Peyer's patch (tissue), 4 donors: ENCODE results near the gene MSI2. TPM values are rescaled to one million over a fixed set of nuclear protein-coding genes. Genes with fewer than 3 reads are reported as not detected.

ENCODE experiments used
- DNase-seq, 3 donors: peaks; one replicate each; pipeline ENCODE4 v3.0.0-alpha.2; 2017 to 2019
- H3K27ac ChIP-seq, 4 donors: fragments of 200-600 bp; sonication (generic); one replicate each; pipeline ENCODE4 v1.5.1; 2016 to 2019
- H3K27me3 ChIP-seq, 2 donors: fragments of 200-600 bp; sonication (generic); one replicate each; pipeline ENCODE4 v1.5.1; 2019
- H3K36me3 ChIP-seq, 3 donors: fragments of 200-600 bp; sonication (generic); one replicate each; pipeline ENCODE4 v1.5.1; 2016 to 2019
- H3K4me1 ChIP-seq, 4 donors: fragments of 200-600 bp; sonication (generic); one replicate each; pipeline ENCODE4 v1.5.1; 2016 to 2019
- H3K4me3 ChIP-seq, 4 donors: fragments of 200-600 bp; sonication (generic); 1 replicate in 3 of 4; 2 replicates in 1 of 4; pipeline ENCODE4 v1.5.1; 2016 to 2019; ENCODE audit warnings: mild to moderate bottlenecking in 1 of 4
- H3K9me3 ChIP-seq, 4 donors: fragments of 200-600 bp; sonication (generic); one replicate each; pipeline ENCODE4 v1.5.1; 2016 to 2019; ENCODE audit warnings: mild to moderate bottlenecking in 1 of 4
- POLR2A ChIP-seq, 2 donors: fragments of 450-650 bp; IDR thresholded peaks; one replicate each; pipeline ENCODE4 v1.5.1; 2017; ENCODE audit warnings: antibody characterized with exemption in 2 of 2, mild to moderate bottlenecking in 2 of 2, moderate library complexity in 2 of 2
- total RNA-seq, 4 donors: library from RNA; depleted of rRNA; stranded (reverse); fragments of >200 nt; gene quantifications; one replicate each; pipeline ENCODE4 v1.1.0, GENCODE V29; 2016
- TF ChIP-seq, protein P1 (sequence below), 6 experiments: fragments of 450-650 bp in 4 of 6; fragments of 200-600 bp in 2 of 6; sonication (generic) in 1 of 6; IDR thresholded peaks; one replicate each; pipeline ENCODE4 v1.5.1; 2017 to 2019; ENCODE audit warnings: antibody characterized with exemption in 6 of 6, mild to moderate bottlenecking in 3 of 6, moderate library complexity in 1 of 6

Gene MSI2
- total RNA-seq, 4 donors from 2014 or later = 25.9 to 39.0 (median 29.2) TPM

- H3K27me3 ChIP-seq = no peaks in the 10 kb centered on the region
- no peak overlapping the region for H3K27ac ChIP-seq
- H3K4me1 ChIP-seq = peaks cover 0 to 3% (median 0%) of the 10 kb centered on the region in 4 donors
- H3K9me3 ChIP-seq = no peaks in the 10 kb centered on the region
- H3K36me3 ChIP-seq = no peaks in the 10 kb centered on the region
- DNase-seq = no peak
- no peak for TF ChIP-seq POLR2A (IDR thresholded peaks at IDR 0.05)
- TF ChIP-seq, protein P1, sequence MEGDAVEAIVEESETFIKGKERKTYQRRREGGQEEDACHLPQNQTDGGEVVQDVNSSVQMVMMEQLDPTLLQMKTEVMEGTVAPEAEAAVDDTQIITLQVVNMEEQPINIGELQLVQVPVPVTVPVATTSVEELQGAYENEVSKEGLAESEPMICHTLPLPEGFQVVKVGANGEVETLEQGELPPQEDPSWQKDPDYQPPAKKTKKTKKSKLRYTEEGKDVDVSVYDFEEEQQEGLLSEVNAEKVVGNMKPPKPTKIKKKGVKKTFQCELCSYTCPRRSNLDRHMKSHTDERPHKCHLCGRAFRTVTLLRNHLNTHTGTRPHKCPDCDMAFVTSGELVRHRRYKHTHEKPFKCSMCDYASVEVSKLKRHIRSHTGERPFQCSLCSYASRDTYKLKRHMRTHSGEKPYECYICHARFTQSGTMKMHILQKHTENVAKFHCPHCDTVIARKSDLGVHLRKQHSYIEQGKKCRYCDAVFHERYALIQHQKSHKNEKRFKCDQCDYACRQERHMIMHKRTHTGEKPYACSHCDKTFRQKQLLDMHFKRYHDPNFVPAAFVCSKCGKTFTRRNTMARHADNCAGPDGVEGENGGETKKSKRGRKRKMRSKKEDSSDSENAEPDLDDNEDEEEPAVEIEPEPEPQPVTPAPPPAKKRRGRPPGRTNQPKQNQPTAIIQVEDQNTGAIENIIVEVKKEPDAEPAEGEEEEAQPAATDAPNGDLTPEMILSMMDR (IDR thresholded peaks at IDR 0.05) = no peak
- no peak overlapping the region for H3K4me3 ChIP-seq
These were observed 260.9 kb downstream of the MSI2 start for GRCh38 chr17:57517273-57517631.

DNA sequence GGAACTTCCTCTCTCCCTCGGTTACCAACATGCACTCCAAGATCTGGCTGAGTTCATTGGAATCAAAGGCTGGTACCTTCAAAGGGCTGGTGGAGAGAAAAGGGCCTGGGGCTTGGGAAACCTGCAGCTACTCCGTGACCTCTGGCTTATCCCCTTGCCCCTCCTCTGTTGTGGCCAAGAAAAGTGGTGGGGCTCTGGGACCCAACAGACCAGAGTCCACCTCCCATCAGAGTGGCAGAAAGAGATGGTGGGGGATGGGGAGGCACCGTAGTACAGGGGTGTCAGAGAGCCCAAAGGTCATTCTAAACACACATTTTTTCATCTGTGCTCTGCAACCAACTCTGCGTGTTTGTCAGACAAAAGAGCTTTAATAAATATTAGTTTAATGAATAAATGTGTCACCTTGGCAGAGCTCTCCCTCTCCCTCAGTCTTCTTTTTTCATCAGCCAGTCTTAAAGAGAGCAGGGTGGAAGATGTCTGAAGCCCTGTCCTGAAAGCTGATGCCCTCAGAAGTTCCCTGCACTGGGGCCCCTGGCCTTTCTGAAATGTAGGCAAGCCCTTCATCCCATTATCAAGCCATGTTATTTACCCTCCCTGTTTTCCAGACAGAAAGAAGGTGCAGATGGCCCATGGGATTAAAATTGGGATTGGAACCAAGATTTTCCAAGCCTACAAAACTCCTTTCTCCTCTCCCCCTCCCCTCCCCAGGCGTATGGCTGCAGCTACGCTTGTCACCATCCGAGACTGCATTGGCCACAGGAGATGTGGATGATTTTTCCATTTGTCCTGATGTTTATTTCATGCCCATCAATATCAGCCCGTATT, 261.5 kb downstream of the MSI2 start:
- DNase-seq = no peak

GRCh38 chr17:57518587-57519581, 262.6 kb downstream of the MSI2 start:
- TF ChIP-seq, protein P1 (IDR thresholded peaks at IDR 0.05) = no peak
- no peak for TF ChIP-seq POLR2A (IDR thresholded peaks at IDR 0.05)
- H3K36me3 ChIP-seq = no peaks in the 10 kb centered on the region
- no peak for DNase-seq
- H3K4me1 ChIP-seq = peaks cover 0 to 5% (median 0%) of the 10 kb centered on the region in 4 donors
- no peaks in the 10 kb centered on the region for H3K27me3 ChIP-seq
- H3K27ac ChIP-seq = no peak overlapping the region
- H3K9me3 ChIP-seq = no peaks in the 10 kb centered on the region
- H3K4me3 ChIP-seq = no peak overlapping the region

More for the DNA sequence above, 261.5 kb downstream of the MSI2 start:
- no peaks in the 10 kb centered on the region for H3K36me3 ChIP-seq
- H3K9me3 ChIP-seq = no peaks in the 10 kb centered on the region
- no peak for TF ChIP-seq POLR2A (IDR thresholded peaks at IDR 0.05)
- peaks cover 0 to 5% (median 0%) of the 10 kb centered on the region in 4 donors for H3K4me1 ChIP-seq
- no peaks in the 10 kb centered on the region for H3K27me3 ChIP-seq
- H3K27ac ChIP-seq = no peak overlapping the region
- no peak overlapping the region for H3K4me3 ChIP-seq

GRCh38 chr17:57519800-57520199, 263.5 kb downstream of the MSI2 start:
- Histone ChIP-seq H3K36me3 (no peaks in the 10 kb centered on the region), H3K4me3 (no peak overlapping the region), H3K27me3 (no peaks in the 10 kb centered on the region), H3K27ac (no peak overlapping the region), H3K9me3 (no peaks in the 10 kb centered on the region), H3K4me1 (peaks cover 0 to 5% (median 0%) of the 10 kb centered on the region in 4 donors)
- TF ChIP-seq POLR2A (IDR thresholded peaks at IDR 0.05) = no peak
- TF ChIP-seq, protein P1 (IDR thresholded peaks at IDR 0.05) = no peak
- DNase-seq = no peak

DNA sequence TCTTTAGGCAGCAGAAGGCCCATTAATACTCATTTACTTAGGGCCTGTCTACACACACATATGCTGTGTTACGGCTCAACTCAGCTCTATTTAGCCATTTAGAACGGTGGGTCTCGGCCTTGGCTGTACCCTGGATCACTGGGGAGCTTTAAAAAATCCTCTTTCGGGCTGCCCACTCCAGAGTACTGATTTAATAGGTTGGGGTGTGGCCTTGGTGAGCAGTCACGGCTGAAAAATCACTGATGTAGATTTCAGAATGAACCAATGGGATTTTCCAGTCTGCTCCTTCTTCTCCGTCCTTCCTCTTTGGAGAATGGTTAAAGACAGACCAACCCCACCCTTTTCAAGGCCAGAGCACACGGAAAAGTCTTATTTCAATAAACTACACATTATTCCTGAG, 265.3 kb downstream of the MSI2 start:
- TF ChIP-seq, protein P1 (IDR thresholded peaks at IDR 0.05) = no peak
- TF ChIP-seq POLR2A (IDR thresholded peaks at IDR 0.05) = no peak
- no peak overlapping the region for H3K27ac ChIP-seq
- no peaks in the 10 kb centered on the region for H3K36me3 ChIP-seq
- no peak for DNase-seq
- H3K27me3 ChIP-seq = no peaks in the 10 kb centered on the region
- H3K9me3 ChIP-seq = no peaks in the 10 kb centered on the region
- H3K4me1 ChIP-seq = peaks cover 0 to 5% (median 0%) of the 10 kb centered on the region in 4 donors
- H3K4me3 ChIP-seq = no peak overlapping the region
